GM18505 (cell line): Measurements from ENCODE around the gene ARHGAP11A.

Experiments
- ATAC-seq: cut with Tn5 transposase; IDR thresholded peaks from one replicate; pipeline ENCODE4 v1.9.1; 2021; ENCODE audit not compliant: unreplicated experiment
- POLR2A ChIP-seq: IDR thresholded peaks from 4 replicates; pipeline ENCODE4 v1.6.1; 2011; ENCODE audit warnings: borderline replicate concordance; ENCODE audit not compliant: insufficient read depth, insufficient read length; ENCODE audit errors: extremely low read depth

Gene ARHGAP11A

DNA sequence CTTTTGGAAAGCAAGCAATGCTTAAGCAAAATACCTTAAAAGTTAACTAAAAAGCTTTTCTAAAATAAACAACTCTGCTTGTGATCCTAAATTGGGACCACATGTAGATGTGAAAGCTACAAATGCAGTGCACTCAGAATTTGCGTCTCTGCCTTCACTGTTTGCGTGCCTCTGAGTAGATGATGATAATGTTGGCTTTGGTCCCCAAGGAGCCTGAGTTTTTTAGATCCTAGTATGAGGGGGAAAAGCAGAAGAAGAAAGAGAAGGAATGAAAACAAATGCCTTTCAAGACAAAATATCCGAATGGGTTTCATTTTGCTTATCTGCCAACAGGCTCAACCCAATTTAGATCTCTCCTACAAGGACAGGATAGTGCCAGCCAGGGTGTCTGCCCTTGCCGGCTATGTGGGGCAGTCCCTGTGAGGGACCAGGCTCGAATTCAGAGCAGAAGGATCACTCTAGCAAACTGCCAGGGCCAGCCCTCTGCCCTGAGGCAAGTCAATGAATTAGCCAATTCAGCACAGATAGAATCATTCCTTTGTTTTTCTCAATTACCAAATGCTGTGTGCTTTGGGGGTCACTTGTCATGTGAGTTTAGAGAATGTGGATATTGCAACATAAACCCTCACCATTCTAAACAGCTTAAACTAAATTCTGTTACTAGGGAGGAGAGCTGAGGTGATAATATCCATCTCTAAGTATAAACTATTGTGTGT lies 54.8 kb downstream of the ARHGAP11A start:
- TF ChIP-seq POLR2A = no peak
- ATAC-seq = no peak

DNA sequence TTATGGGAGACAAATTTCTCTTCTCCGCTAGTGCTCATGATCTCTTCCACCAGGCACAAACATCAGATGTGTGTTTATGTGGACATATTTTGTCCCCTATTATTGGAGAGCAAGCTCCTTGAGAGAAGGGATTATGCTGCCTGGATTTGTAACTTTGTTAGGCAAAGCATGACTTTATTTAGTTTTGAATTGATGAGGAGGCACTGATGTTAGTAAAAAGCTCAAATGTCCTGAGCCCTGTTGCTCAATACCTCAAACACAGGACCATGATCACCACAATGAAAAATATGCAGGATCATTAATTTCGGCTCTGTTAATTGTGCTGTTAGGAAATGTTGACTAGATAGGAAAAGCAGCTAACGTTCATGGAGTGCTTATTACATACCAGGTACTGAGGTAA lies 55.3 kb downstream of the ARHGAP11A start:
- TF ChIP-seq POLR2A = no peak
- ATAC-seq = no peak

DNA sequence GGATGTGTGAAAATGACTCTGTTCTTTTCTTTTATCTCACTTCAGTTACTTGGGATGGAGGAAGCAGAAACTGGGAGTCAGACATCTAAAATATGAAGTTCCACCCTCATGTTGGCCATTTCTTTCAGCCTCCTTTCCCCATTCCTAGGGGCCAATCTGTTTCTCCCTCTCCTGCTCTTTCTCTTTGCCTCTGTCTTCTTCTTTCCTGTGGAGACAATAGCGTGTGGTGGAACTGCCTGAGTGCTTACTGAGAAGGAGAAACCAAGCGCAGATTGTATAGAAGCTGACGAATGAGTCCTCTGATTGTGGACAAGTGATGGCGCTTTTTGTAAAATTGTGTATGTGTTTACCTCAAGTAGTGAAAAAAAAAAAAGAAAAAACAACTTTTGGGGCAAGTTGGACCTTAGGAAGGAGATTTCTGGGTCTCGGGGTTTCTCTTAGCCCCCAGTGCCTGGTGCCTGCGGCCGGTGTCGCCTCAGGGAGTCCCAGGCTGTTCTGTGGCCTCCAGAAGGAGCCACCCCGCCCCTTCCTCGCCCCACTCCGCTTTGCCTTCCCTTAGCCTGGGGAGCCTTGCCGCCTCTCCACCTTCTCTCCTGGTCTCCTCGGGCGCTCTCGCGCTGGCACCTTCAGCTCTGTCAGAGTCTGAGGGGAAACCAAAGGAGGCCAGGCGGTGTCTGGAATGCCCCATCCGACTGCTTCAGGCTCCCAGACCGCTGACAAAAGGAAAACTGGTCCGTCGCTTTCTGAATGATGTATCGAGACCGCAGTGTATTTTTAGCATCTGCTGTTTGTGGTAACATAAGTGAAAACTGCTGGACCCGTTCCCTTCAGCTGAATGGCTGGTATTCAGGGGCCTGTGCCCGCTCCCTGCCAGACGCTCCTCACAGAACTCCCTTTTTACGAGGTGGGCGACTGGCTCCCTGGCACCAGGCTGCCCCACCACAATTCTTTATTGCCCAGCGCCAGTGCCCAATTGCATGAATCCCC lies 56.3 kb downstream of the ARHGAP11A start:
- no peak for ATAC-seq
- TF ChIP-seq POLR2A = no peak

GRCh38 chr15:32674681-32675080 lies 59.4 kb downstream of the ARHGAP11A start:
- no peak for ATAC-seq
- no peak for TF ChIP-seq POLR2A

GRCh38 chr15:32675466-32675865 lies 60.2 kb downstream of the ARHGAP11A start:
- ATAC-seq = no peak
- no peak for TF ChIP-seq POLR2A

GRCh38 chr15:32676169-32676568 lies 60.9 kb downstream of the ARHGAP11A start:
- ATAC-seq = no peak
- no peak for TF ChIP-seq POLR2A

DNA sequence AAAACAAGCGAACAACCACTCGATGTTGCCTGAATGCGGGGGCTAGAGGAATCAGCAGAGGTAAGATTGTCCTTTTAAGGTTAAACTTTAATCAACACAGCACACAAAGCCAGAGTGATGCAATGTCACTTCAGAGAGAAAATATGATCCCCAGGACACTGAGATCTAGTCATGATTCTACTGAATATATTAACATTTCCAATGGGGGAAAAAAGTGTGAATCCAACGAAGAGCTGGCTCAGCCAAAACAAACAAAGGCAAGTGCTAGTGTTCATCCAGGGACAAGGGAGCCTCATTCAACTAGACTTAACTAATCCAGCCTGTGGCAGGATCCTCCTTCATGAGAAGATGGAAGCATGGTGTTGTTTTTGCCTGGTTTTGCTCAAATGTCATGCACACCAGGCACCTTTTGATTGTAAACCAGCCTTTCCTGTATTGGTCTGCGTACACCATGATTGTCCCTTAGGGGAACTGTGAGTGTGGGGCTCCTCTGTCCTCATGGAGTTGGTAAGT lies 62.0 kb downstream of the ARHGAP11A start:
- TF ChIP-seq POLR2A = no peak
- no peak for ATAC-seq

DNA sequence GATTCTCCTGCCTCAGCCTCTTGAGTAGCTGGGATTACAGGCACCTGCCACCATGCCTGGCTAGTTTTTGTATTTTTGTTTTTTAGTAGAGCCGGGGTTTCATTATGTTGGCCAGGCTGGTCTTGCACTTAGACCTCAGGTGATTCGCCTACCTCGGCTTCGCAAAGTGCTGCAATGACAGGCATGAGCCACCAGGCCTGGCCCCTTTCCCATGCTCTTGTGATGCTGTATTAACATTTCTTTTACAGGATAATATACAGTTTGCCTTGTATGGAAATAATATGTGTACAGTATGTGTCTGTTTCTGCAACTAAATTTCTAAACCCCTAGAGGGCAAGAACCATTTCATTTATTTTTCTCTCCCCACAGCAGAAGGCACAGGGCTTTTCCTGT lies 64.0 kb downstream of the ARHGAP11A start:
- no peak for TF ChIP-seq POLR2A
- ATAC-seq = no peak

GRCh38 chr15:32682569-32682968 lies 67.3 kb downstream of the ARHGAP11A start:
- ATAC-seq = no peak
- no peak for TF ChIP-seq POLR2A

DNA sequence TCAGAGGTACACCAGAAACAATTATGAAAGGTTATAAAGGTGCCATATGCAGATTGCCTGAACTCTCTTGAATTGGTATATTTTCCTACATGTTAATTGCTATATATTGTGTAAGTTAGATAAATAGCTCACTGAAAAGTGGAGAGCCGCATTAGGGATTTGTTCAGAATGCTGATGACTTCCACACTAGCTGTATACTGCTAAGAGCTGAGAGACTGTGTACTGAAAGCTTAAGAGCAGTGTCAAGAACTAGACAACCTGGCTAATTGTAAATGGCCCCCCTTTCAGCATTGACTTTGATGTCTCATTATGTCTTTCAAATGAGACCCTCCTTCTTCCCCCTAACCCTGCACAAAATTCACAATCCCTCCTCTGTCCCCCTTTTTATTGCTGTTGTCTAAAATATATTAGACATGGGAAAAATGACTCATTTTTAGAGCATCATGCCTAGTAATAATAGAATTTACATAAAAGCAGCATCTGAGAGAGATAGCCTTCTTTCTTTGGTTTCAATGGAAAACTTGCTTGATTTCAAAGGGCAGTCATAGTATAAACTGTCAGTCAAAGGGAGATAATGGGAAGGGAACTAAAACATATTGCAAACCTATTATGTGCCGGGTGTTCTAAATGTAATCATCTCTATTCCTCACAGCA lies 67.8 kb downstream of the ARHGAP11A start:
- no peak for ATAC-seq
- no peak for TF ChIP-seq POLR2A

DNA sequence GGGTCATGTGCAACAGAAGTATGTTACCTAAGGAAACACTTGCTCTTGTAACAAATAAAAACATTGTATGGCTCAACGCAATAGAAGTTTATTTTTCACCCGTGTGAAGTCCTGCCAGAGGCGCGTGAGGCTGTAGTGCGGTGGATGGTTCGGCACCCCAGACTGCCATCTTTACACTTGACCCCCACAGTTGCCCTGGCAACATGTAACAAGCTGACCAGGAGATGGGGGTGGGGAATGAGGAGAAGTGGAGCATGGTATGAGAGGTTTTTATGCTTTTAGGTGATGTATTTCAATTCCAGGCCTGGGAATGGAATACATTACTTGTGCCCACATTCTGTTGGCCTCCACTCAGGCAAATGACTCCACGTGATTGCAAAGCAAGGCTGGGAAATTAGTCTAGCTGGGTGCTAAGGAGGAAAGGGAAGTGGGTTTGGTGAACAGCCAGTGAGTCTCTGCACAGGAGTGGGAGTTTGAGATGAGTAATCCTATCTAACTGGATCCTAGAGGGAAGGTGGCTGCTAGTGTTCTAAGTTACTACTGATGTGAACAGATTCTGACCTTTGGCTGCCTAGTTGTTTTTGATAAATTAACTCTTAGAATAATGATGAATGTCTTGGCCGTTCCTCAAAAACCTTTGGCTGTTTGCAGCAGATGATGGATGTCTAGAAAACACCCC lies 68.7 kb downstream of the ARHGAP11A start:
- ATAC-seq = no peak
- no peak for TF ChIP-seq POLR2A

DNA sequence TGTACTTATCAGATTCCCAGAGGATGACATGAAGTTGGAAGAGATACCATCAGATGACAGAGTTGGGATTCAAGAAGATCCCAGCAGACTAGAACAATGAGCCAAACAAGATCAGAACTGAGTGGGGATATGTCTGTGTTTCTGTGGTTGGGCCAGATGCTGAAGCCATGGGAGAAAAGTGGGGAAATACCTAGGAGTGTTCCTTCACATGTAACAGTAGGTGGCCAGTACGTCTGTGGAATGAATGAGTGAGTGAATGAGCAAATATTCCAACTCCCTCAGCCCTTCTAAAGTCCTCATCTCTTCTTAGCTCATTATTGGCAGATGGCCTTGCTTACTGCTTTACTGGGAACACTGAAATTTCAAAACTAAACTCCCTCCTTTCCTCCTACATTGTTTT lies 70.3 kb downstream of the ARHGAP11A start:
- TF ChIP-seq POLR2A = no peak

GRCh38 chr15:32687556-32687955 lies 72.3 kb downstream of the ARHGAP11A start:
- ATAC-seq = no peak
- TF ChIP-seq POLR2A = no peak

More for the DNA sequence above, 70.3 kb downstream of the ARHGAP11A start:
- ATAC-seq = no peak
